GM12874 (cell line): ENCODE data around the gene PFKP.

Experiments
- CTCF ChIP-seq: IDR thresholded peaks from 2 replicates; pipeline ENCODE4 v1.5.1; 2011; ENCODE audit warnings: low read depth, mild to moderate bottlenecking, control low read depth, low read length, moderate library complexity; ENCODE audit not compliant: insufficient read depth

Gene PFKP

DNA sequence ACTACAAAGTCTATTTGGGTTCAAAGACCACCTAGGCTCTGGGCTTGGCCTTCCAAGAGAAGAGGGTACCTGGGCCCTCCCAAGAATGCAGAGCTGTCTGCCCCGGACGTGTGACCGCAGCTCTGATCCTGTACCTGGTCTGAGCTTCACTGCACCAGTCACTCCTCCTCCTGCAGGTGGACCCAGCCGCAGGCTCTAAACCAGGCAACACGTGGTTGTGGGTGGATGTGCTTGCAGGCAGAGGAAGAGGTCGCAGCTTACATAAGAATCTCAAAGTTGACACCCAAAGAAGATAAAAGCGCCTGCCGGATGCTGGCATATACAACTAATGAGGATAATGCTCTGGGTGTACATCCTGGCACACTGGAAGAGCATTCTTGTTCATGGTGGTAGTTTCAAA is 9.4 kb upstream of the PFKP start:
- TF ChIP-seq CTCF, result no peak

DNA sequence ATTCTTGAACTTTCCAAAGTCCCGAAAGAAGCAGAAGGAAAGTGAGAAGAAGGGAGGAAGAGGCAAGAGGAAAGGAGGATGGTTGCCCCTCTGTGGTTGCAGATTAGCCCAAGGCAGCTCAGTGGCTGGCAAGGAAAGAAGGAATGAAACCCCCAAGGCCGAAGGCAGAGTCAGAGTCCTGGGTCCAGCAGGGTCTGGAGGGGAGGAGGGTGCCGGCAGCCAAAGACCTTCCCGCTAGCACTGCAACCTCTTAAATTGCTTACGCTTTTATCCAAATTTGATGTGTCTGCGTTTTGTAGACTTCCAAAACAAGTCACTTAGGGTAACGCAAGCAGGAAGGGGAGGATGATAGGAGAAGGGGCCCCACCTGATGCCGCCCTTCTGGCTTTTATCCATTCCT is 7.4 kb upstream of the PFKP start:
- no peak for TF ChIP-seq CTCF

DNA sequence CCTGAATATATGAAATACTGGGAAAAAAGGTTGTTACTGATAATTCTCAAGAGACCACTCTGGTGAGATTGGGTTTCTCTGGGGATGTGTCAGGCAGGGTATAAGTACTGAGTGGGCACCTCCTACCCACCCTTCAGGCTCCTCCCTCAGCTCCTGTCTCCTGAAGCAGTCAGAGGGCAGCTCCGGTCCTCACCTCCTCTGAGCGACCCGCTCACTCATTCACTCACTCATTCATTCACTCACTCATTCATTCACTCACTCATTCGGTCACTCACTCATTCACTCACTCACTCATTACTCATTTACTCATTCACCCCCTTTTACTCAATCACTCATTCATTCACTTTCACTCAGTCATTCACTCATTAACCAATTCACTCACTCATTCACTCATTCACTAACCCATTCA is 6.9 kb upstream of the PFKP start:
- TF ChIP-seq CTCF, result no peak

- no peak for TF ChIP-seq CTCF
These were observed 4.7 kb upstream of the PFKP start for GRCh38 chr10:3062502-3063186.

- TF ChIP-seq CTCF, result no peak
These were observed 2.9 kb upstream of the PFKP start for GRCh38 chr10:3064423-3064822.

GRCh38 chr10:3065622-3066021 is 1.7 kb upstream of the PFKP start:
- TF ChIP-seq CTCF, result no peak

- TF ChIP-seq CTCF, result no peak
These were observed 831 bp upstream of the PFKP start for GRCh38 chr10:3066317-3067117.
